Ascending aorta (tissue), 2 donors: ENCODE results near the gene DGCR2. TPM values are rescaled to one million over a fixed set of nuclear protein-coding genes. Genes with fewer than 3 reads are reported as not detected.

ENCODE experiments used
- DNase-seq, 2 donors: peaks; one replicate each; pipeline ENCODE4 v3.0.0-alpha.2; 2019; ENCODE audit warnings: low spot score in 2 of 2
- H3K27ac ChIP-seq, 2 donors: fragments of 200-600 bp; sonication (generic); one replicate each; pipeline ENCODE4 v1.5.1; 2016 to 2017; ENCODE audit warnings: mild to moderate bottlenecking in 1 of 2
- H3K27me3 ChIP-seq: fragments of 200-600 bp; sonication (generic); one replicate; pipeline ENCODE4 v1.5.1; 2017
- H3K36me3 ChIP-seq, 2 donors: fragments of 200-600 bp; sonication (generic); one replicate each; pipeline ENCODE4 v1.5.1; 2016
- H3K4me1 ChIP-seq, 2 donors: fragments of 200-600 bp; sonication (generic); one replicate each; pipeline ENCODE4 v1.5.1; 2016 to 2017; ENCODE audit warnings: mild to moderate bottlenecking in 1 of 2
- H3K4me3 ChIP-seq, 2 donors: fragments of 200-600 bp; sonication (generic); one replicate each; pipeline ENCODE4 v1.5.1; 2016 to 2017; ENCODE audit warnings: mild to moderate bottlenecking in 1 of 2
- H3K9me3 ChIP-seq, 2 donors: fragments of 200-600 bp; sonication (generic); one replicate each; pipeline ENCODE4 v1.5.1; 2016
- CTCF ChIP-seq, 3 experiments: fragments of 200-600 bp in 2 of 3; fragments of 450-650 bp in 1 of 3; sonication (generic) in 2 of 3; IDR thresholded peaks; one replicate each; pipeline ENCODE4 v1.5.1; 2016 to 2019; ENCODE audit warnings: antibody characterized with exemption in 3 of 3, mild to moderate bottlenecking in 1 of 3, moderate library complexity in 1 of 3
- intact Hi-C: fragments of 100-400 bp; cut with DNase I; formaldehyde crosslinking; loops from one replicate; pipeline ENCODE4 v1.15.1; 2023
- total RNA-seq: library from RNA; depleted of rRNA; stranded (reverse); fragments of >200 nt; gene quantifications from one replicate; pipeline ENCODE4 v1.1.0, GENCODE V29; 2016

Gene DGCR2
- total RNA-seq, 1 donor from 2014 or later: 34.7 TPM

- TF ChIP-seq CTCF (IDR thresholded peaks at IDR 0.05): no peak
- Histone ChIP-seq H3K4me3 (no peak overlapping the region), H3K27ac (no peak overlapping the region), H3K4me1 (no peaks in the 10 kb centered on the region), H3K36me3 (peaks cover 6 to 15% of the 10 kb centered on the region in 2 donors), H3K27me3 (no peaks in the 10 kb centered on the region), H3K9me3 (no peaks in the 10 kb centered on the region)
- intact Hi-C loops: no loop called here
- DNase-seq: no peak
These were observed 5.8 kb upstream of the DGCR2 start for GRCh38 chr22:19128009-19128401.

DNA sequence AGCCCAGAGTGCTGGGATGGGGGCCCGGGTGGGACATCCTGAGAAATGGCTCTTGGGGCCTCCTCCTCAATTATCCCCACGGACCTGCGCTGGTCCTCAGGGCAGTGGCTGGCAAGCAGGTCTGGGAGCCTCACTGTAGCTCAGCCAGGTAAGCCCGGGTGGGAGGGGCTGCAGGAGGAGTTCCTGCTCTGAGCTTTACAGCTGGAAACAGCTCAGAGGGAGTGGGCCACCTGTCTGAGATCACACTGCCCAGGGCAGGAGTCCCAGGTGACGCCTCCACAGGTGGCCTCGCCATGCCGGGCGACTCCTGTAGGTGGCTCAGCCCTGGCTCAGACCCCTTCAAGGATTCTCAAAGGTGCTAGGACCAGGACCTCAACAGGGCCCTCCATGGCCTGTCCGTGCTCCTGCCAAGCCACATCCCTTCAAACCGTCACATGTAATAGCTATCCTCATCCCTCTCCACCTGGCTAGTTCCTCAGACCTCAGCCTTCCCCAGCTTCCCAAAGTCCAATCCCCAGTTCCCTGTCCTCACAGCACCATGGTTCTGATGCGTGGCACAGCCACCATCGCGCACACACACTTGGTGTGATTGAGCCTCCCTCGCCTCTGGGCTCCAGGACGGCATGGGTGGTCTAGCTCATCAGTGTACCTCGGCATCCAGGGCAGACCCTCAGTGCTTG, 5.3 kb upstream of the DGCR2 start:
- no peak for DNase-seq
- Histone ChIP-seq H3K4me1 (no peaks in the 10 kb centered on the region), H3K27ac (no peak overlapping the region), H3K4me3 (no peak overlapping the region), H3K9me3 (no peaks in the 10 kb centered on the region), H3K36me3 (peaks cover 4 to 9% of the 10 kb centered on the region in 2 donors), H3K27me3 (no peaks in the 10 kb centered on the region)
- intact Hi-C loops: no loop called here
- no peak for TF ChIP-seq CTCF (IDR thresholded peaks at IDR 0.05)

- no peak for TF ChIP-seq CTCF (IDR thresholded peaks at IDR 0.05)
- H3K27ac ChIP-seq: no peak overlapping the region
- no peaks in the 10 kb centered on the region for H3K4me1 ChIP-seq
- H3K27me3 ChIP-seq: no peaks in the 10 kb centered on the region
- H3K36me3 ChIP-seq: peaks cover 0 to 2% of the 10 kb centered on the region in 2 donors
- DNase-seq: no peak
- intact Hi-C loops: no loop called here
- H3K4me3 ChIP-seq: no peak overlapping the region
- no peaks in the 10 kb centered on the region for H3K9me3 ChIP-seq
These were observed 4.4 kb upstream of the DGCR2 start for GRCh38 chr22:19126309-19127273.

GRCh38 chr22:19125474-19126308, 3.5 kb upstream of the DGCR2 start:
- no peak overlapping the region for H3K27ac ChIP-seq
- no peaks in the 10 kb centered on the region for H3K27me3 ChIP-seq
- TF ChIP-seq CTCF (IDR thresholded peaks at IDR 0.05): no peak
- intact Hi-C loops: no loop called here
- DNase-seq: no peak
- H3K4me1 ChIP-seq: peaks cover 3 to 7% of the 10 kb centered on the region in 2 donors
- no peaks in the 10 kb centered on the region for H3K9me3 ChIP-seq
- H3K4me3 ChIP-seq: no peak overlapping the region
- H3K36me3 ChIP-seq: no peaks in the 10 kb centered on the region

DNA sequence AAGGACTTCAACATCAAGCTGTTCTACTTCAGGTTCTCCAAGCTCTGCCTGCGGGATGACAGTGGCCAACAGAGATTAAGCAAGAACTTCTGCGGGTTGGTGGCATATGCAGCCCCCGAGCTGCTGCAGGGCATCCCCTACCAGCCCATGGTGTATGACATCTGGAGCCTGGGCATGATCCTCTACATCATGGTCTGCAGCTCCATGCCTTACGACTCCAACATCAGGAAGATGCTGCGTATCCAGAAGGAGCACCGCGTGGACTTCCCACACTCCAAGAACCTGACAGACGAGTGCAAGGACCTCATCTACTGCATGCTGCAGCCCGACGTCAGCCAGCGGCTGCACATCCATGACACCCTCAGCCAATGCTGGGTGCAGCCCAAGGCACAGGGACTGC, 2.8 kb upstream of the DGCR2 start:
- H3K4me1 ChIP-seq: peaks cover 9 to 14% of the 10 kb centered on the region in 2 donors
- TF ChIP-seq CTCF (IDR thresholded peaks at IDR 0.05): no peak
- H3K9me3 ChIP-seq: no peaks in the 10 kb centered on the region
- no peak overlapping the region for H3K27ac ChIP-seq
- no peak for DNase-seq
- no peak overlapping the region for H3K4me3 ChIP-seq
- H3K36me3 ChIP-seq: no peaks in the 10 kb centered on the region
- no peaks in the 10 kb centered on the region for H3K27me3 ChIP-seq
- intact Hi-C loops: no loop called here
